IMR-90 (cell line): Measurements from ENCODE around the gene GPC5. TPM values are rescaled to one million over a fixed set of nuclear protein-coding genes. Genes with fewer than 3 reads are reported as not detected.

Experiments used
- ATAC-seq: fragments of 200-7000 bp; cut with Tn5 transposase; 2 replicates; pipeline ENCODE4 v1.9.1; 2020; ENCODE audit warnings: low read depth, mild to moderate bottlenecking, moderate library complexity
- BruUV-seq: library from RNA; stranded (reverse); fragments of 400-500 nt; replicated peaks from 2 replicates; lab custom pipeline; 2021; lab: Mats Ljungman, UMichigan
- CTCF ChIA-PET: fragments of 300-600 bp; formaldehyde crosslinking; extraction: SDS; loops from one replicate; lab custom pipeline; 2021; ENCODE audit warnings: antibody characterized with exemption; lab: Yijun Ruan, JAX
- POLR2A ChIA-PET: fragments of 300-600 bp; sonication (Branson Sonifier 250); formaldehyde crosslinking; loops from one replicate; lab custom pipeline; 2022; ENCODE audit warnings: antibody characterized with exemption; ENCODE audit not compliant: unreplicated experiment; lab: Charles Lee
- DNase-seq: peaks from one replicate; pipeline ENCODE4 v3.0.0; 2013
- H2AFZ ChIP-seq: replicated peaks from 2 replicates; pipeline ENCODE3; 2013; ENCODE audit warnings: low read length, mild to moderate bottlenecking; ENCODE audit not compliant: poor library complexity
- H2AK5ac ChIP-seq: 2 replicates; pipeline ENCODE4 v1.6.1; 2013; ENCODE audit warnings: low read depth, low read length, inconsistent platforms
- H2AK9ac ChIP-seq: replicated peaks from 2 replicates; pipeline ENCODE3; 2013; ENCODE audit warnings: mild to moderate bottlenecking, low read depth, low read length, moderate library complexity; ENCODE audit not compliant: poor library complexity
- H2BK120ac ChIP-seq: 2 replicates; pipeline ENCODE4 v1.6.1; 2013; ENCODE audit warnings: low read depth, low read length, inconsistent platforms
- H2BK15ac ChIP-seq: 3 replicates; pipeline ENCODE4 v1.6.1; 2013; ENCODE audit warnings: low read depth, low read length, inconsistent platforms
- H2BK20ac ChIP-seq: 2 replicates; pipeline ENCODE4 v1.6.1; 2013; ENCODE audit warnings: low read depth, mild to moderate bottlenecking, inconsistent platforms, low read length, moderate library complexity
- H2BK5ac ChIP-seq: 2 replicates; pipeline ENCODE4 v1.6.1; 2013; ENCODE audit warnings: mild to moderate bottlenecking, low read depth, low read length, inconsistent platforms; ENCODE audit not compliant: poor library complexity, severe bottlenecking
- H3K14ac ChIP-seq: replicated peaks from 2 replicates; pipeline ENCODE4 v1.6.1; 2013; ENCODE audit warnings: low read depth, low read length, inconsistent platforms
- H3K18ac ChIP-seq: 2 replicates; pipeline ENCODE4 v1.6.1; 2013; ENCODE audit warnings: low read depth, low read length, control low read depth
- H3K23ac ChIP-seq: 2 replicates; pipeline ENCODE4 v1.6.1; 2013; ENCODE audit warnings: low read depth, low read length, inconsistent platforms
- H3K27ac ChIP-seq: 2 replicates; pipeline ENCODE4 v1.5.1; 2013; ENCODE audit warnings: mild to moderate bottlenecking, control low read depth, low read length; ENCODE audit not compliant: insufficient read depth
- H3K27me3 ChIP-seq: 2 replicates; pipeline ENCODE4 v1.6.1; 2013; ENCODE audit warnings: low read length; ENCODE audit not compliant: control insufficient read depth, insufficient read depth
- H3K36me3 ChIP-seq: 2 replicates; pipeline ENCODE4 v1.6.1; 2013; ENCODE audit warnings: low read length, mixed read lengths; ENCODE audit not compliant: control insufficient read depth, insufficient read depth
- H3K4ac ChIP-seq: 2 replicates; pipeline ENCODE4 v1.6.1; 2013; ENCODE audit warnings: low read depth, low read length, inconsistent platforms
- H3K4me1 ChIP-seq: 2 replicates; pipeline ENCODE4 v1.6.1; 2013; ENCODE audit warnings: low read length, mixed read lengths; ENCODE audit not compliant: control insufficient read depth, insufficient read depth
- H3K4me2 ChIP-seq: 2 replicates; pipeline ENCODE4 v1.6.1; 2013; ENCODE audit warnings: low read depth, mild to moderate bottlenecking, control low read depth, low read length, moderate library complexity
- H3K4me3 ChIP-seq: 2 replicates; pipeline ENCODE4 v1.5.1; 2013; ENCODE audit warnings: low read depth, mild to moderate bottlenecking, control low read depth, low read length, moderate library complexity; ENCODE audit not compliant: insufficient read depth
- H3K56ac ChIP-seq: 2 replicates; pipeline ENCODE4 v1.6.1; 2013; ENCODE audit warnings: low read length, inconsistent platforms; ENCODE audit not compliant: insufficient read depth; ENCODE audit errors: extremely low read depth
- H3K79me1 ChIP-seq, 2 experiments: 2 replicates each; pipeline ENCODE4 v1.6.1; 2013; ENCODE audit warnings: low read length in 2 of 2, inconsistent platforms in 1 of 2, low read depth in 1 of 2
- H3K9ac ChIP-seq: 2 replicates; pipeline ENCODE4 v1.6.1; 2013; ENCODE audit warnings: low read depth, low read length, control low read depth
- H3K9me1 ChIP-seq: 2 replicates; pipeline ENCODE4 v1.6.1; 2013; ENCODE audit warnings: low read length, inconsistent platforms; ENCODE audit not compliant: insufficient read depth
- H3K9me3 ChIP-seq: 2 replicates; pipeline ENCODE4 v1.6.1; 2013; ENCODE audit warnings: low read length; ENCODE audit not compliant: control insufficient read depth, insufficient read depth
- H4K20me1 ChIP-seq: 2 replicates; pipeline ENCODE4 v1.6.1; 2013; ENCODE audit warnings: low read length, inconsistent platforms; ENCODE audit not compliant: insufficient read depth
- H4K5ac ChIP-seq: 2 replicates; pipeline ENCODE4 v1.6.1; 2013; ENCODE audit warnings: mild to moderate bottlenecking, low read depth, low read length, control low read depth
- H4K8ac ChIP-seq, 2 experiments: 2 replicates each; pipeline ENCODE4 v1.6.1; 2013; ENCODE audit warnings: low read depth in 2 of 2, low read length in 2 of 2, control low read depth in 1 of 2, inconsistent platforms in 1 of 2
- H4K91ac ChIP-seq: 2 replicates; pipeline ENCODE4 v1.6.1; 2013; ENCODE audit warnings: low read depth, low read length, inconsistent platforms; ENCODE audit not compliant: insufficient read depth
- BHLHE40 ChIP-seq: fragments of 150-350 bp; IDR thresholded peaks from 2 replicates; pipeline ENCODE4 v1.6.1; 2016; ENCODE audit warnings: mild to moderate bottlenecking, low read depth, low read length
- CEBPB ChIP-seq: IDR thresholded peaks from 2 replicates; pipeline ENCODE4 v1.6.1; 2012; ENCODE audit warnings: low read depth, low read length, improper control_type of control experiment
- CHD1 ChIP-seq: IDR thresholded peaks from 2 replicates; pipeline ENCODE4 v1.6.1; 2012; ENCODE audit warnings: low read depth, low read length, improper control_type of control experiment
- CTCF ChIP-seq: conservative IDR thresholded peaks from 2 replicates; pipeline ENCODE4 v1.5.1; 2012; ENCODE audit warnings: mild to moderate bottlenecking, low read depth, low read length, improper control_type of control experiment
- ELK1 ChIP-seq: fragments of 150-350 bp; IDR thresholded peaks from 2 replicates; pipeline ENCODE4 v1.6.1; 2016; ENCODE audit warnings: low read depth, mild to moderate bottlenecking, low read length, moderate library complexity, borderline replicate concordance
- FOS ChIP-seq: fragments of 150-350 bp; IDR thresholded peaks from 2 replicates; pipeline ENCODE4 v1.6.1; 2016; ENCODE audit warnings: low read depth, low read length
- MAFK ChIP-seq: IDR thresholded peaks from 2 replicates; pipeline ENCODE4 v1.6.1; 2012; ENCODE audit warnings: low read depth, low read length, improper control_type of control experiment
- MAZ ChIP-seq: IDR thresholded peaks from 2 replicates; pipeline ENCODE4 v1.6.1; 2012; ENCODE audit warnings: low read depth, mild to moderate bottlenecking, low read length, improper control_type of control experiment, moderate library complexity, borderline replicate concordance
- MXI1 ChIP-seq: IDR thresholded peaks from 2 replicates; pipeline ENCODE4 v1.6.1; 2012; ENCODE audit warnings: low read depth, mild to moderate bottlenecking, low read length, moderate library complexity, borderline replicate concordance
- NFE2L2 ChIP-seq: fragments of 150-350 bp; IDR thresholded peaks from 2 replicates; pipeline ENCODE4 v1.6.1; 2016; ENCODE audit warnings: low read depth, mild to moderate bottlenecking, low read length
- POLR2A ChIP-seq: IDR thresholded peaks from 2 replicates; pipeline ENCODE4 v1.6.1; 2012; ENCODE audit warnings: mild to moderate bottlenecking, low read depth, low read length
- RAD21 ChIP-seq: IDR thresholded peaks from 2 replicates; pipeline ENCODE4 v1.6.1; 2012; ENCODE audit warnings: low read length, improper control_type of control experiment
- RCOR1 ChIP-seq: IDR thresholded peaks from 2 replicates; pipeline ENCODE4 v1.6.1; 2012; ENCODE audit warnings: mild to moderate bottlenecking, low read length, improper control_type of control experiment; ENCODE audit not compliant: insufficient replicate concordance
- RFX5 ChIP-seq: IDR thresholded peaks from 2 replicates; pipeline ENCODE4 v1.8.0; 2012; ENCODE audit warnings: low read depth, mild to moderate bottlenecking, low read length, moderate library complexity
- SMC3 ChIP-seq: fragments of 150-350 bp; IDR thresholded peaks from 2 replicates; pipeline ENCODE4 v1.6.1; 2016; ENCODE audit warnings: low read depth, mild to moderate bottlenecking, antibody characterized with exemption, low read length, moderate library complexity
- USF2 ChIP-seq: fragments of 150-350 bp; IDR thresholded peaks from 2 replicates; pipeline ENCODE4 v1.6.1; 2017; ENCODE audit warnings: mild to moderate bottlenecking, antibody characterized with exemption, low read length, low read depth
- dilution Hi-C: fragments of 300-500 bp; cut with HindIII; formaldehyde crosslinking; loops from one replicate; pipeline ENCODE4 v1.14.3; 2018; ENCODE audit warnings: low sequenced_read_pairs; ENCODE audit not compliant: unreplicated experiment
- in situ Hi-C: fragments of 300-500 bp; cut with MboI; formaldehyde crosslinking; loops from 3 replicates; pipeline ENCODE4 v1.14.3; 2019; ENCODE audit warnings: low sequenced_read_pairs, inconsistent platforms, mixed read lengths
- intact Hi-C: fragments of 100-400 bp; cut with micrococcal nuclease; formaldehyde crosslinking; loops from 2 replicates; pipeline ENCODE4 v1.10.0; 2022
- polyA plus RNA-seq, 3 experiments: library from polyadenylated mRNA; depleted of rRNA; stranded (reverse); fragments of >200 nt; gene quantifications; 2 replicates each; pipeline ENCODE4 v1.2.3, GENCODE V29; 2012; ENCODE audit warnings: low replicate concordance in 1 of 3
- total RNA-seq: library from RNA; depleted of rRNA; stranded (reverse); fragments of >200 nt; gene quantifications from 2 replicates; pipeline ENCODE4 v1.2.3, GENCODE V29; 2012

GPC5 gene
- total and polyA plus RNA-seq, 2 of the 4 experiments (the other 2 are of a cell fraction) = 0.94 to 1.8 TPM

- Histone ChIP-seq H2BK15ac (no peak overlapping the region), H4K91ac (no peak overlapping the region), H2BK20ac (no peak overlapping the region), H3K36me3 (no peaks in the 10 kb centered on the region), H3K79me1 (no peaks in the 10 kb centered on the region), H4K8ac (no peak overlapping the region), H3K4me3 (no peak overlapping the region), H4K20me1 (no peaks in the 10 kb centered on the region), H4K5ac (no peak overlapping the region), H2AFZ (no peak overlapping the region), H3K27me3 (no peaks in the 10 kb centered on the region), H2BK120ac (no peak overlapping the region), H3K4ac (no peak overlapping the region), H3K18ac (no peak overlapping the region), H2AK5ac (no peak overlapping the region), H3K14ac (no peak overlapping the region), H3K27ac (no peak overlapping the region), H3K56ac (no peak overlapping the region), H3K4me1 (no peaks in the 10 kb centered on the region), H2BK5ac (no peak overlapping the region), H3K9ac (no peak overlapping the region), H3K23ac (no peak overlapping the region), H2AK9ac (no peak overlapping the region), H3K4me2 (no peak overlapping the region), H3K9me3 (no peaks in the 10 kb centered on the region), H3K9me1 (no peaks in the 10 kb centered on the region)
- no peak for ATAC-seq
- ChIA-PET POLR2A (no interaction called here), CTCF (no interaction called here)
- no peak for DNase-seq
- TF ChIP-seq NFE2L2 (no peak), RAD21 (no peak), MAFK (no peak), SMC3 (no peak), POLR2A (no peak), RCOR1 (no peak), FOS (no peak), RFX5 (no peak), USF2 (no peak), MXI1 (no peak), CEBPB (no peak), BHLHE40 (no peak), CTCF (no peak), MAZ (no peak), CHD1 (no peak), ELK1 (no peak)
- BruUV-seq = no TSS peak
- dilution Hi-C loops = no loop called here
- in situ Hi-C loops = no loop called here
- intact Hi-C loops = no loop called here
Measured at GRCh38 chr13:92255526-92255925, 857.1 kb downstream of the GPC5 start.
